Astrocyte of the cerebellum (primary cell): ENCODE measurements around the gene FGF21.
"Not testable (repeated sequence)": the region's sequence is repeated elsewhere in the genome, so short reads cannot be mapped to it uniquely, and the experiment has no call there.

Source experiments
- DNase-seq: peaks from one replicate; pipeline ENCODE4 v3.0.0-alpha.2; 2011; ENCODE audit warnings: low read depth
- H3K4me3 ChIP-seq: 2 replicates; pipeline ENCODE4 v1.5.1; 2011; ENCODE audit warnings: mild to moderate bottlenecking, low read depth, low read length, moderate library complexity
- in situ Hi-C: cut with HindIII; loops from 2 replicates; pipeline ENCODE4 v1.10.0; 2017; ENCODE audit warnings: low sequenced_read_pairs
- TF ChIP-seq, protein P1 (sequence below): IDR thresholded peaks from 2 replicates; pipeline ENCODE4 v1.5.1; 2012; ENCODE audit warnings: low read length, low read depth, moderate library complexity, mild to moderate bottlenecking; ENCODE audit errors: missing control alignments

Gene FGF21

DNA sequence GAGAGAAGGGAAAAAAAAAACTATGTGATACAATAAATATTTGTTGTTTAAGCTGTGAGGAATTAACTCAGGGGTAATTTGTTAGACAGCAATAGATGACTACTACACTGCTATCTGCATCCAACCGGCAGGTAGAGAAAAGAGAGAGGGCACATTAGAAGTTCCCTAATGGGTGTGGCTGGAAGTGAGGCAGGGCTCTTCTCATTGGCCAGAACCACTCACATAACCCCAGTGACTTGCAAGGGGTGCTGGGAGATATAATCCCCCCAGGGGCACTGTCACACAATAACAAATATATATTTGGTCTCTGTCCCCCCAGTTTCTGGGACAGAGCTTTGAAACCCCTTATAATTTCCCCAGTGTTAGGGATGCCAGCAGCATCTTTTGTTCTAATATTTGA, 24.3 kb downstream of the FGF21 start:
- H3K4me3 ChIP-seq = no peak overlapping the region
- DNase-seq = no peak
- in situ Hi-C loops = no loop called here
- TF ChIP-seq, protein P1, sequence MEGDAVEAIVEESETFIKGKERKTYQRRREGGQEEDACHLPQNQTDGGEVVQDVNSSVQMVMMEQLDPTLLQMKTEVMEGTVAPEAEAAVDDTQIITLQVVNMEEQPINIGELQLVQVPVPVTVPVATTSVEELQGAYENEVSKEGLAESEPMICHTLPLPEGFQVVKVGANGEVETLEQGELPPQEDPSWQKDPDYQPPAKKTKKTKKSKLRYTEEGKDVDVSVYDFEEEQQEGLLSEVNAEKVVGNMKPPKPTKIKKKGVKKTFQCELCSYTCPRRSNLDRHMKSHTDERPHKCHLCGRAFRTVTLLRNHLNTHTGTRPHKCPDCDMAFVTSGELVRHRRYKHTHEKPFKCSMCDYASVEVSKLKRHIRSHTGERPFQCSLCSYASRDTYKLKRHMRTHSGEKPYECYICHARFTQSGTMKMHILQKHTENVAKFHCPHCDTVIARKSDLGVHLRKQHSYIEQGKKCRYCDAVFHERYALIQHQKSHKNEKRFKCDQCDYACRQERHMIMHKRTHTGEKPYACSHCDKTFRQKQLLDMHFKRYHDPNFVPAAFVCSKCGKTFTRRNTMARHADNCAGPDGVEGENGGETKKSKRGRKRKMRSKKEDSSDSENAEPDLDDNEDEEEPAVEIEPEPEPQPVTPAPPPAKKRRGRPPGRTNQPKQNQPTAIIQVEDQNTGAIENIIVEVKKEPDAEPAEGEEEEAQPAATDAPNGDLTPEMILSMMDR = no peak

DNA sequence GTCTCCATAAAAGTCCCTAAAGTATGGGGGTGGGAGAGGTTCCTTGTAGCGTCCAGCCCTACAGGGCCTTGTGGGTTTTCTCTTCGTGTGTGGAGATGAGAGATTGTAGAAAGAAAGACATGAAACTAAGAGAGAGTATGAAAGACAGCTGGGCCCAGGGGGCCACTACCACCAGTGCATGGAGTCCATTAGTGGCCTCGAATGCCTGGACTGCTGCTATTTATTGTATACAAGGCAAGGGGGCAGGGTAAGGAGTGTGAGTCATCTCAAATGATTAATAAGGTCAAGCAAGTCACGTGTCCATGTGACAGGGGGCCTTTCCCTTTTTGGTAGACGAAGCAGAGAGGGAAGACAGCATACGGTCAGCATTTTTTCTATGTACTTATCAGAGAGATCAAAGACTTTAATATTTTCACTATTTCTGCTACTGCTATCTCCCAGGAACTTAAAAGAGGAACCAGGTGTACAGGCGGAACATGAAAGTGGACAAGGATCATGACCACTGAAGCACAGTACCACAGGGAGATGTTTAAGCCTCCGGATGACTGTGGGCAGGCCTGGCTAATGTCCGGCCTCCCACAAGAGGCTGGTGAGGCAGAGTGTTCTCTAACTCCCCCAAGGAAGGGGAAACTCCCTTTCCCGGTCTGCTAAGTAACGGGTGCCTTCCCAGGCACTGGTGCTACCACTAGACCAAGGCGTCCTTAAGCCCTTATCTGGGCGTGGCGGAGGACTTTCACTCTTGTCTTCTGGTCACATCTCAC, 25.5 kb downstream of the FGF21 start:
- in situ Hi-C loops = no loop called here
- no peak for DNase-seq

DNA sequence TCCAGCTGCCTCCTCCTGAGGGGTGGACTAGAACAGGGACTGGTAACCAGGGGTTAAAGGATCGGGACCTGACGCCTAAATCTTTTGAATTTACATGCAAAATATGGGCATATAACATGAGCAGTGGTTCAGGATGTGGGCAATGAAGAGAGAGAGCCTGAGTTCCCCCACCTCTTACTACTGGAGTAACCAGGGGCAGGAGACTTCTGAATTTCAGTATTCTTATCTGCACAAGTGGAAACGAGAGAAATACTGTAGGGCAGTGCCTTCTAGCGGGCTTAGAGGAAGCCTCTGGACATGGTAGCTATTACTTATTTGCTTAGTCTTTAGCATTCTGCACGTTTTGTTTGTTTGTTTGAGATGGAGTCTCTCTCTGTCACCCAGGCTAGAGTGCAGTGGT, 29.2 kb downstream of the FGF21 start:
- no peak overlapping the region for H3K4me3 ChIP-seq
- in situ Hi-C loops = no loop called here
- no peak for DNase-seq
- TF ChIP-seq, protein P1 = no peak

More for the DNA sequence above, 25.5 kb downstream of the FGF21 start:
- no peak overlapping the region for H3K4me3 ChIP-seq
- TF ChIP-seq, protein P1 = no peak

DNA sequence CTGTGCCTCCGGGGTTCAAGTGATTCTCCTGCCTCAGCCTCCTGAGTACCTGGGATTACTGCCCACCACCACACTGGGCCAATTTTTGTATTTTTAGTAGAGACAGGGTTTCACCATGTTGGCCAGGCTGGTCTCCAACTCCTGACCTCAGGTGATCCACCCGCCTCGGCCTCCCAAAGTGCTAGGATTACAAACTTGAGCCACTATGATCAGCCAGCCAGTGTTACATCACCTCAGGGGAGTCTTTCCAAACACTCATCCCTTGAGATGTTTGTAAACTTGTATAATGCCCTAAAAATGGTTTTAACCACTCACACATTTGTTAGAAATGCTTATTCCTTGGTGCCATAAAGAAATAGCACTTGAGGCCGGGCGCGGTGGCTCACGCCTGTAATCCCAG, 31.1 kb downstream of the FGF21 start:
- in situ Hi-C loops = not testable (repeated sequence)

DNA sequence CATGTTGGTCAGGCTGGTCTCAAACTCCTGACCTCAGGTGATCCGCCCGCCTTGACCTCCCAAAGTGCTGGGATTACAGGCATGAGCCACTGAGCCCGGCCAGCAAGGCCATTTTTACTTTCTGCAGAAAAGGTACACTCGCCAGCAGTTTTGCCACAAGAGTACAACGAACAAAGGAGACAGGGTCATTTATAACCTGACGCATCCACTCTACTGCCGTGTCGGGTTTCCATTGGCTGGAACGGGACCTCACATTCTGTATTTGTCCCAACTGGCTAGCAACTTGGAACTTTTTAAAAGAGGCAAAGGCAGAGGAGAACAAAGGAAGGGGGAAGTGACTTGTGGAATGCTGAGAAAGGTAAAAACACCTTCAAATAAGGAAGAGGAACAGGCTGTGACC, 32.0 kb downstream of the FGF21 start:
- H3K4me3 ChIP-seq, DNase-seq, in situ Hi-C loops: not testable (repeated sequence)

More for the DNA sequence above, 31.1 kb downstream of the FGF21 start:
- DNase-seq, H3K4me3 ChIP-seq: not testable (repeated sequence)

DNA sequence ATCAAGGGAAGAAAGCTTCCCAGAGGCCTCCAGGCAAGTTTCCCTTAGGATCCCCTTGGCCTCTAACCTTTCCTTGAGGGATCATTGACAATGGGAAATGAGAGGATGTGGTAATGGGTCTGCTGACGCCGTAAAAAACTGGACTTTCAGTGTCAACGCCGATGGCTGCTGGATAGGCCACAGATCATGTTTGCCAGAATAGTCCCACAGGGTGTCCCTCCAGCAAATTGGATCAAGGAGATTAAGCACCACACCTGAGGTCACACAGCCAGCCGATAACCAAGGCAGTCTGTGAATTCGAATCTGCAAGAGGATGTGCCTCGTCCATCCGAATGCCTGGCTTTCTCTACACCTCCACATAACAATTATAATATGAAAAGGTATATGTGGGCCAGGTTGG, 37.9 kb downstream of the FGF21 start:
- no peak overlapping the region for H3K4me3 ChIP-seq
- no peak for DNase-seq
- in situ Hi-C loops = loop anchor here (10.0 kb wide), 2 partner anchors 52 to 118 kb away; partner anchors contain the start of gene NTN5
- TF ChIP-seq, protein P1 = no peak

DNA sequence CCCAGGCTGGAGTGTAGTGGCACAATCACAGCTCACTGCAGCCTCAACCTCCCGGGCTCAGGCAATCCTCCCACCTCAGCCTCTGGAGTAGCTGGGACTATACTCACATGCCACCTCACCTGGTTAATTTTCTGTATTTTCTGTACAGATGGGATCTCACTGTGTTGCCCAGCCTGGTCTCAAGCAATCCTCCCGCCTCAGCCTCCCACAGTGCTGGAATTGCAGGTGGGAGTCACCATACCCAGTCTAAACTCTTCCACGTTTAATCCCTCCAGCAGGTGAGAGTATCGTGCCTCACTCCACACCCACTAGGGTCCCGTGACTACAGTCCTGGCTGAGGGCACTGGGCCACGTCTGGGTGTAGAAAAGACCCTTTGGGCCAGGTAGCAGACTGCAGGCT, 39.0 kb downstream of the FGF21 start:
- no peak for DNase-seq
- in situ Hi-C loops = loop anchor here (10.0 kb wide), 2 partner anchors 51 to 119 kb away; partner anchors contain the start of gene NTN5
- TF ChIP-seq, protein P1 = no peak
- no peak overlapping the region for H3K4me3 ChIP-seq
